A549 (cell line): ENCODE data around the gene CAMTA1. TPM values are rescaled to one million over a fixed set of nuclear protein-coding genes. Genes with fewer than 3 reads are reported as not detected.
A peak's percentile ranks its signal among the peaks of the same experiment; 100 is the strongest.

Source experiments
- ATAC-seq, 2 experiments: fragments of 200-7000 bp in 1 of 2; fragments of >200 bp in 1 of 2; cut with Nextera tagmentation in 1 of 2; cut with Tn5 transposase in 1 of 2; 3 replicates each; pipeline versions ENCODE4 v1.8.0 to v1.9.1; 2018 to 2020; ENCODE audit warnings: mild to moderate bottlenecking in 1 of 2, moderate library complexity in 1 of 2
- CTCF ChIA-PET: fragments of 300-600 bp; sonication (Branson Sonifier 250); formaldehyde crosslinking; extraction: SDS; loops from one replicate; lab custom pipeline; 2021; ENCODE audit warnings: antibody characterized with exemption, inconsistent platforms; lab: Yijun Ruan, JAX
- POLR2A ChIA-PET: fragments of 350-600 bp; formaldehyde crosslinking; extraction: SDS; loops from one replicate; lab custom pipeline; 2021; ENCODE audit warnings: antibody characterized with exemption, inconsistent platforms; lab: Yijun Ruan, JAX
- DNase-seq, 2 experiments: peaks; one replicate each; pipeline versions ENCODE4 v3.0.0 to v3.0.0-alpha.2; 2011 to 2016; ENCODE audit warnings: low read depth in 1 of 2, low spot score in 1 of 2
- FAIRE-seq: peaks from 2 replicates; lab custom pipeline; 2011; peaks lifted over from hg19 to GRCh38; lab: Jason Lieb, UNC
- H3K27ac ChIP-seq, 2 experiments: fragments of >200 bp; sonication (Bioruptor Twin); formaldehyde crosslinking; 3 replicates each; pipeline ENCODE4 v1.5.1; 2016 to 2017
- H3K4me1 ChIP-seq: fragments of >200 bp; sonication (Bioruptor Twin); formaldehyde crosslinking; 3 replicates; pipeline ENCODE4 v1.6.1; 2016
- H3K4me2 ChIP-seq: fragments of >200 bp; sonication (Bioruptor Twin); formaldehyde crosslinking; 3 replicates; pipeline ENCODE4 v1.6.1; 2016
- H3K4me3 ChIP-seq: fragments of >200 bp; sonication (Bioruptor Twin); formaldehyde crosslinking; 3 replicates; pipeline ENCODE4 v1.5.1; 2016
- H3K9me3 ChIP-seq: fragments of >200 bp; sonication (Bioruptor Twin); formaldehyde crosslinking; 3 replicates; pipeline ENCODE4 v1.6.1; 2016
- BHLHE40 ChIP-seq: IDR thresholded peaks from 2 replicates; pipeline ENCODE4 v1.6.1; 2012; ENCODE audit warnings: low read depth, low read length, inconsistent platforms
- CBX8 ChIP-seq: fragments of 200-600 bp; sonication (generic); IDR thresholded peaks from 2 replicates; pipeline ENCODE4 v1.6.1; 2016
- CHD2 ChIP-seq: fragments of 150-350 bp; IDR thresholded peaks from 2 replicates; pipeline ENCODE4 v1.6.1; 2014; ENCODE audit warnings: low read length; ENCODE audit not compliant: partially characterized antibody
- EHF ChIP-seq: fragments of 250-450 bp; sonication (Bioruptor Pico); IDR thresholded peaks from 2 replicates; pipeline ENCODE4 v1.5.0; 2020; ENCODE audit warnings: mild to moderate bottlenecking
- FOSB ChIP-seq: fragments of 250-450 bp; sonication (Bioruptor Pico); IDR thresholded peaks from 2 replicates; pipeline ENCODE4 v1.5.0; 2020; ENCODE audit warnings: mild to moderate bottlenecking, moderate library complexity
- FOXS1 ChIP-seq: fragments of 250-450 bp; sonication (Bioruptor Pico); IDR thresholded peaks from 2 replicates; pipeline ENCODE4 v1.5.0; 2020; ENCODE audit warnings: mild to moderate bottlenecking, moderate library complexity
- GATA3 ChIP-seq: IDR thresholded peaks from 2 replicates; pipeline ENCODE4 v1.6.1; 2012; ENCODE audit warnings: borderline replicate concordance
- HDAC2 ChIP-seq: fragments of 200-600 bp; sonication (generic); IDR thresholded peaks from 2 replicates; pipeline ENCODE4 v1.6.1; 2016
- HEYL ChIP-seq: fragments of 250-450 bp; sonication (Bioruptor Pico); IDR thresholded peaks from 2 replicates; pipeline ENCODE4 v1.8.0; 2021; ENCODE audit warnings: mild to moderate bottlenecking, moderate library complexity
- JUN ChIP-seq, 2 experiments: fragments of >200 bp; sonication (Bioruptor Twin); formaldehyde crosslinking; IDR thresholded peaks; 2 replicates in 1 of 2; 3 replicates in 1 of 2; pipeline ENCODE4 v1.6.1; 2016 to 2017
- KDM1A ChIP-seq: fragments of 200-600 bp; sonication (generic); IDR thresholded peaks from 2 replicates; pipeline ENCODE4 v1.6.1; 2016; ENCODE audit warnings: low read depth, mild to moderate bottlenecking
- MYC ChIP-seq: IDR thresholded peaks from 2 replicates; pipeline ENCODE4 v1.6.1; 2012; ENCODE audit warnings: mild to moderate bottlenecking, inconsistent platforms, low read length, improper control_type of control experiment, borderline replicate concordance
- NFE2L2 ChIP-seq: fragments of 150-350 bp; conservative IDR thresholded peaks from 2 replicates; pipeline ENCODE4 v1.6.1; 2014; ENCODE audit warnings: low read length
- PHF8 ChIP-seq: fragments of 200-600 bp; sonication (generic); IDR thresholded peaks from 2 replicates; pipeline ENCODE4 v1.6.1; 2016; ENCODE audit warnings: low read depth, mild to moderate bottlenecking, antibody characterized with exemption, moderate library complexity, borderline replicate concordance
- POLR2AphosphoS2 ChIP-seq: conservative IDR thresholded peaks from 2 replicates; pipeline ENCODE4 v1.6.1; 2012; ENCODE audit warnings: low read length, improper control_type of control experiment, inconsistent platforms
- RARB ChIP-seq: fragments of 250-450 bp; sonication (Bioruptor Pico); IDR thresholded peaks from 2 replicates; pipeline ENCODE4 v1.8.0; 2021; ENCODE audit warnings: mild to moderate bottlenecking, moderate library complexity
- RCOR1 ChIP-seq: fragments of 150-350 bp; IDR thresholded peaks from 2 replicates; pipeline ENCODE4 v1.6.1; 2014; ENCODE audit warnings: antibody characterized with exemption, low read length, low read depth
- RNF2 ChIP-seq: fragments of 200-600 bp; sonication (generic); IDR thresholded peaks from 2 replicates; pipeline ENCODE4 v1.6.1; 2016; ENCODE audit warnings: low read depth, mild to moderate bottlenecking, antibody characterized with exemption, moderate library complexity, borderline replicate concordance
- SMC3 ChIP-seq: fragments of >200 bp; sonication (Bioruptor Twin); formaldehyde crosslinking; IDR thresholded peaks from 3 replicates; pipeline ENCODE4 v1.6.1; 2018; ENCODE audit warnings: inconsistent platforms
- TP53 ChIP-seq: fragments of 250-450 bp; sonication (Bioruptor Pico); IDR thresholded peaks from 2 replicates; pipeline ENCODE4 v1.5.0; 2021; ENCODE audit warnings: mild to moderate bottlenecking, moderate library complexity
- ZNF302 ChIP-seq: fragments of 250-450 bp; sonication (Bioruptor Pico); IDR thresholded peaks from 2 replicates; pipeline ENCODE4 v1.9.0; 2021; ENCODE audit warnings: inconsistent platforms, mild to moderate bottlenecking, moderate library complexity
- ZSCAN20 ChIP-seq: fragments of 250-450 bp; sonication (Bioruptor Pico); IDR thresholded peaks from 2 replicates; pipeline ENCODE4 v1.8.0; 2022; ENCODE audit warnings: mild to moderate bottlenecking, moderate library complexity
- WGBS: methylation state at CpG from one replicate; pipeline ENCODE4 v1.1.6; 2017; ENCODE audit errors: missing lambda C conversion rate; 5-methylcytosine and 5-hydroxymethylcytosine counted together
- polyA plus RNA-seq, 4 experiments: library from polyadenylated mRNA; depleted of rRNA in 3 of 4; stranded (reverse); fragments of >200 nt; fragmentation: RNase III in 1 of 4; extraction: RNeasy Plus Mini Kit Qiagen cat#74134 plus additional on column Dnase treatment in 1 of 4; gene quantifications; 2 replicates in 3 of 4; 3 replicates in 1 of 4; pipeline ENCODE4 v1.2.3, GENCODE V29; 2011 to 2017
- TF ChIP-seq, protein P1 (sequence below): fragments of 150-350 bp; IDR thresholded peaks from 2 replicates; pipeline ENCODE4 v1.6.1; 2014; ENCODE audit warnings: low read depth, mild to moderate bottlenecking, low read length
- TF ChIP-seq, protein P2 (sequence below): fragments of >200 bp; sonication (Bioruptor Twin); formaldehyde crosslinking; IDR thresholded peaks from 3 replicates; pipeline ENCODE4 v1.5.1; 2016
- TF ChIP-seq, protein P3 (sequence below): fragments of 200-600 bp; sonication (generic); IDR thresholded peaks from 2 replicates; pipeline ENCODE4 v1.6.1; 2016; ENCODE audit warnings: antibody characterized with exemption, mild to moderate bottlenecking, moderate library complexity
- TF ChIP-seq, protein P4 (sequence below): fragments of 250-450 bp; sonication (Bioruptor Pico); IDR thresholded peaks from 2 replicates; pipeline ENCODE4 v1.5.0; 2021; ENCODE audit warnings: mild to moderate bottlenecking, moderate library complexity, borderline replicate concordance

Gene CAMTA1
- polyA plus RNA-seq, 2 of the 4 experiments (the other 2 are of a cell fraction): 58.8 to 75.0 TPM

DNA sequence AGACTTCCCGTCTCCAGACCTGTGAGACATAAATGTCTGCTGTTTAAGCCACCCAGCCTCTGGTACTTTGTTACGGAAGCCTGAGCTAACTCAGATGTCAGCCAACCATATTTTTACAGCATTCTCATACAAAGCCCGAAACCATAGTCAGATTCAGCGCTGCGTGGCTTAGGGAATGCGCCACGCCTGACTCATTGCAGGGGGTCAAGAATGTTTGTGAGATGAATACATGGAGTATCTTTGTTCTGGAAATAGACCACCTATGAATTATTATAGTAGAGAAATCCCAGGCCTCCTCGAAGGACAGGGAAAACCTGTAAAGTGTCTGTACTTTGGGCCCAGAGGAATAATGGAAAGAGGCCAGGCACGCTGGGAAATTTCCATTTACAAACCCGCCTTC lies 434.8 kb downstream of the CAMTA1 start:
- Histone ChIP-seq H3K27ac (peak overlapping the region; percentile 36 to 87; a peak in 5 of 6 replicates), H3K4me1 (peaks cover 18% of the 10 kb centered on the region), H3K9me3 (peaks cover 31% of the 10 kb centered on the region), H3K4me2 (no peak overlapping the region), H3K4me3 (no peak overlapping the region)
- TF ChIP-seq, protein P1, sequence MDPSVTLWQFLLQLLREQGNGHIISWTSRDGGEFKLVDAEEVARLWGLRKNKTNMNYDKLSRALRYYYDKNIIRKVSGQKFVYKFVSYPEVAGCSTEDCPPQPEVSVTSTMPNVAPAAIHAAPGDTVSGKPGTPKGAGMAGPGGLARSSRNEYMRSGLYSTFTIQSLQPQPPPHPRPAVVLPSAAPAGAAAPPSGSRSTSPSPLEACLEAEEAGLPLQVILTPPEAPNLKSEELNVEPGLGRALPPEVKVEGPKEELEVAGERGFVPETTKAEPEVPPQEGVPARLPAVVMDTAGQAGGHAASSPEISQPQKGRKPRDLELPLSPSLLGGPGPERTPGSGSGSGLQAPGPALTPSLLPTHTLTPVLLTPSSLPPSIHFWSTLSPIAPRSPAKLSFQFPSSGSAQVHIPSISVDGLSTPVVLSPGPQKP: no peak
- TF ChIP-seq SMC3 (no peak), MYC (no peak), FOSB (CRISPR knock-in tag) (no peak), JUN (IDR thresholded peaks at IDR 0.05) (no peak), POLR2AphosphoS2 (no peak), BHLHE40 (no peak), ZNF302 (CRISPR knock-in tag) (no peak), PHF8 (no peak), KDM1A (no peak), CBX8 (no peak), EHF (CRISPR knock-in tag) (no peak), ZSCAN20 (no peak), NFE2L2 (no peak), RCOR1 (no peak), HDAC2 (no peak), RARB (CRISPR knock-in tag) (no peak)
- 94% methylated on average over 10 of the region's 10 CpGs for WGBS
- DNase-seq: no peak
- no peak for FAIRE-seq
- no peak for ATAC-seq
- CTCF ChIA-PET: interaction anchor here (1.0 to 1.2 kb wide), 2 partner anchors 425 to 500 kb away, joined by 3 read pairs; no protein-coding TSS in a partner anchor
- POLR2A ChIA-PET: interaction anchor here (0.7 kb wide), 1 partner anchor 138 kb away, joined by 6 read pairs; no protein-coding TSS in a partner anchor

DNA sequence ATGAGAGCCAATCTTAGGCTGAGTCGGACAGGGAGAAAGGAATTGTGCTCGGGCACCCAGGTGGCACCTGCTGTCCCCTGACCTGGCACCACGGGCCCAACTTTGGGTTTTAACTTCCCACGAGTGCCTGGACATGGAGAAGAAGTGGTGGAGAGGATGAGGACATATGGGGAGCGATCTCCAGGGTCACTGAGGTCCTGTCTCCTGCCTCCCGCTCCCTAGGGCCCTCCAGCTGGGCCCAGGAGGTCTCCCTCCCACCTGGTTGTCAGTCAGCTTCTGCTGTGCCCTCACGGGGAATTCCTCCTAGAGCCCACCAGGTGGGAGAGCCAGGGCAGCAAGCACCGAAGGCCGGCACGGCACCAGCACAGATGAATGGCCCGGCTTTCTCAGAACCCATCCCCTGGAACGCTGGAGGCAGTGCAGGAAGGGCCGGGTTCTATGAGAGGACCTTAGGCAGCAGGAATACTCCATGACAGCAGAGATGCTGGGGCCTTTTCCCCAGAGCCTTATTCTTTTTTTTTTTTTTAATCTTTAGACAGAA lies 435.5 kb downstream of the CAMTA1 start:
- ATAC-seq (no peak), FAIRE-seq (no peak), DNase-seq (no peak)
- H3K4me3 ChIP-seq: no peak overlapping the region
- peak overlapping the region; percentile 36 to 87; a peak in 5 of 6 replicates for H3K27ac ChIP-seq
- no peak overlapping the region for H3K4me2 ChIP-seq
- H3K4me1 ChIP-seq: peaks cover 18% of the 10 kb centered on the region
- H3K9me3 ChIP-seq: peaks cover 31% of the 10 kb centered on the region
- 91% methylated on average over 9 of the region's 13 CpGs for WGBS
- TF ChIP-seq CHD2: no peak
- TF ChIP-seq RNF2: no peak
- no peak for TF ChIP-seq FOXS1 (CRISPR knock-in tag)
- TF ChIP-seq TP53 (CRISPR knock-in tag): no peak
- no peak for TF ChIP-seq HEYL (CRISPR knock-in tag)
- TF ChIP-seq GATA3: no peak
- POLR2A ChIA-PET: no interaction called here
- CTCF ChIA-PET: interaction anchor here (0.7 to 1.2 kb wide), 2 partner anchors 9 to 426 kb away, joined by 3 read pairs; no protein-coding TSS in a partner anchor

DNA sequence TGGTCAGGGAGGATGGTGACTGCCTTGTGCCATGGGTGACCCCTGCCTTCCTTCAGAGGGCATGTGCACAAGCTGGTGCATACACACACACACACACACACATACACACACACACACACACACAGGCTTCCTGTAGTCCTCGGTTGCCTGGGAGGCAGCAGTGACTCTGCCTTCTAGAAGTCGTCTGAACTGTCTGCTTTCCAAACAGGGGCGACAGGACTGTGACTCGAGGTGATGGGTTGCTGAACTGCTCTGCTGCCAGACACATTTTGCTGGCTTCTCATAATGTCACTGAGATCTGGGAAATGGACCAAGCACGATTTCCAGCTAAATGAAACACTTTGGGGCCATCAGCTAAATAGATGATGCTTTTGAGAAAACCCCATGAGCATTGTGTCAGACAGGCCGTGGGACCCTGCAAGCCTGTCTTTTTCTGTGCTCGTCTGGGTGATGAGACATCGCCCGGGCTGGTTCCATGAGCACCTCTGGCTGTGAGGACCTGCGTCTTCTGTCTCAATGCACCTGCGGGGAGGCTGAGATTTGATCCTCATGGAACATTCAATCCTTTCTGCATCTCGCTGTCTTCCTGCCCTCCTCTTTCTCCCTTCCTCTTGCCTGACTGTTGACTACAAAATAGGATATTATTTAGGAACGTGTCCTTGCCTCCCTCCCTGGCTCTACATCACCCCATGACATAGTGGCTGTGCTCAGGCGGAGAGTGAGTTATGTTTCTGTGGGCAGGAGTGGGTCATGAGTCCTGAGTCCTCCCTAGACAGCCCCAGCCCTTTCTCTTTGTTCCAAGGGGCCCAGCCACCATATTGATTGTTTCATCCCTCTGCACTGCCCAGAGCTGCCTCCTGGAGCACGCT lies 436.8 kb downstream of the CAMTA1 start:
- Histone ChIP-seq H3K27ac (peak overlapping the region; percentile 73 to 87; a peak in 5 of 6 replicates), H3K4me3 (no peak overlapping the region), H3K9me3 (peaks cover 26% of the 10 kb centered on the region), H3K4me2 (no peak overlapping the region), H3K4me1 (peaks cover 18% of the 10 kb centered on the region)
- 85% methylated on average over 14 of the region's 15 CpGs for WGBS
- DNase-seq (no peak), ATAC-seq (no peak), FAIRE-seq (no peak)
- POLR2A ChIA-PET: no interaction called here
- CTCF ChIA-PET: no interaction called here
- TF ChIP-seq, protein P2, sequence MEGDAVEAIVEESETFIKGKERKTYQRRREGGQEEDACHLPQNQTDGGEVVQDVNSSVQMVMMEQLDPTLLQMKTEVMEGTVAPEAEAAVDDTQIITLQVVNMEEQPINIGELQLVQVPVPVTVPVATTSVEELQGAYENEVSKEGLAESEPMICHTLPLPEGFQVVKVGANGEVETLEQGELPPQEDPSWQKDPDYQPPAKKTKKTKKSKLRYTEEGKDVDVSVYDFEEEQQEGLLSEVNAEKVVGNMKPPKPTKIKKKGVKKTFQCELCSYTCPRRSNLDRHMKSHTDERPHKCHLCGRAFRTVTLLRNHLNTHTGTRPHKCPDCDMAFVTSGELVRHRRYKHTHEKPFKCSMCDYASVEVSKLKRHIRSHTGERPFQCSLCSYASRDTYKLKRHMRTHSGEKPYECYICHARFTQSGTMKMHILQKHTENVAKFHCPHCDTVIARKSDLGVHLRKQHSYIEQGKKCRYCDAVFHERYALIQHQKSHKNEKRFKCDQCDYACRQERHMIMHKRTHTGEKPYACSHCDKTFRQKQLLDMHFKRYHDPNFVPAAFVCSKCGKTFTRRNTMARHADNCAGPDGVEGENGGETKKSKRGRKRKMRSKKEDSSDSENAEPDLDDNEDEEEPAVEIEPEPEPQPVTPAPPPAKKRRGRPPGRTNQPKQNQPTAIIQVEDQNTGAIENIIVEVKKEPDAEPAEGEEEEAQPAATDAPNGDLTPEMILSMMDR: no peak
- TF ChIP-seq, protein P3, sequence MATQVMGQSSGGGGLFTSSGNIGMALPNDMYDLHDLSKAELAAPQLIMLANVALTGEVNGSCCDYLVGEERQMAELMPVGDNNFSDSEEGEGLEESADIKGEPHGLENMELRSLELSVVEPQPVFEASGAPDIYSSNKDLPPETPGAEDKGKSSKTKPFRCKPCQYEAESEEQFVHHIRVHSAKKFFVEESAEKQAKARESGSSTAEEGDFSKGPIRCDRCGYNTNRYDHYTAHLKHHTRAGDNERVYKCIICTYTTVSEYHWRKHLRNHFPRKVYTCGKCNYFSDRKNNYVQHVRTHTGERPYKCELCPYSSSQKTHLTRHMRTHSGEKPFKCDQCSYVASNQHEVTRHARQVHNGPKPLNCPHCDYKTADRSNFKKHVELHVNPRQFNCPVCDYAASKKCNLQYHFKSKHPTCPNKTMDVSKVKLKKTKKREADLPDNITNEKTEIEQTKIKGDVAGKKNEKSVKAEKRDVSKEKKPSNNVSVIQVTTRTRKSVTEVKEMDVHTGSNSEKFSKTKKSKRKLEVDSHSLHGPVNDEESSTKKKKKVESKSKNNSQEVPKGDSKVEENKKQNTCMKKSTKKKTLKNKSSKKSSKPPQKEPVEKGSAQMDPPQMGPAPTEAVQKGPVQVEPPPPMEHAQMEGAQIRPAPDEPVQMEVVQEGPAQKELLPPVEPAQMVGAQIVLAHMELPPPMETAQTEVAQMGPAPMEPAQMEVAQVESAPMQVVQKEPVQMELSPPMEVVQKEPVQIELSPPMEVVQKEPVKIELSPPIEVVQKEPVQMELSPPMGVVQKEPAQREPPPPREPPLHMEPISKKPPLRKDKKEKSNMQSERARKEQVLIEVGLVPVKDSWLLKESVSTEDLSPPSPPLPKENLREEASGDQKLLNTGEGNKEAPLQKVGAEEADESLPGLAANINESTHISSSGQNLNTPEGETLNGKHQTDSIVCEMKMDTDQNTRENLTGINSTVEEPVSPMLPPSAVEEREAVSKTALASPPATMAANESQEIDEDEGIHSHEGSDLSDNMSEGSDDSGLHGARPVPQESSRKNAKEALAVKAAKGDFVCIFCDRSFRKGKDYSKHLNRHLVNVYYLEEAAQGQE: no peak
- TF ChIP-seq POLR2AphosphoS2 (no peak), MYC (no peak)
- TF ChIP-seq, protein P4, sequence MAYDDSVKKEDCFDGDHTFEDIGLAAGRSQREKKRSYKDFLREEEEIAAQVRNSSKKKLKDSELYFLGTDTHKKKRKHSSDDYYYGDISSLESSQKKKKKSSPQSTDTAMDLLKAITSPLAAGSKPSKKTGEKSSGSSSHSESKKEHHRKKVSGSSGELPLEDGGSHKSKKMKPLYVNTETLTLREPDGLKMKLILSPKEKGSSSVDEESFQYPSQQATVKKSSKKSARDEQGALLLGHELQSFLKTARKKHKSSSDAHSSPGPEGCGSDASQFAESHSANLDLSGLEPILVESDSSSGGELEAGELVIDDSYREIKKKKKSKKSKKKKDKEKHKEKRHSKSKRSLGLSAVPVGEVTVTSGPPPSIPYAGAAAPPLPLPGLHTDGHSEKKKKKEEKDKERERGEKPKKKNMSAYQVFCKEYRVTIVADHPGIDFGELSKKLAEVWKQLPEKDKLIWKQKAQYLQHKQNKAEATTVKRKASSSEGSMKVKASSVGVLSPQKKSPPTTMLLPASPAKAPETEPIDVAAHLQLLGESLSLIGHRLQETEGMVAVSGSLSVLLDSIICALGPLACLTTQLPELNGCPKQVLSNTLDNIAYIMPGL (CRISPR knock-in tag): no peak
